Myocyte (in vitro differentiated cells): ENCODE results near the gene FMN1. TPM values are rescaled to one million over a fixed set of nuclear protein-coding genes. Genes with fewer than 3 reads are reported as not detected.

ENCODE experiments used
- DNase-seq: peaks from one replicate; pipeline ENCODE4 v3.0.0-alpha.2; 2012; ENCODE audit warnings: low read depth
- total RNA-seq: library from RNA; depleted of rRNA; stranded (reverse); fragments of >200 nt; gene quantifications from 2 replicates; pipeline ENCODE4 v1.2.3, GENCODE V29; 2014

FMN1 gene
- total RNA-seq, 1 donor from 2014 or later, result 26.6 TPM

DNA sequence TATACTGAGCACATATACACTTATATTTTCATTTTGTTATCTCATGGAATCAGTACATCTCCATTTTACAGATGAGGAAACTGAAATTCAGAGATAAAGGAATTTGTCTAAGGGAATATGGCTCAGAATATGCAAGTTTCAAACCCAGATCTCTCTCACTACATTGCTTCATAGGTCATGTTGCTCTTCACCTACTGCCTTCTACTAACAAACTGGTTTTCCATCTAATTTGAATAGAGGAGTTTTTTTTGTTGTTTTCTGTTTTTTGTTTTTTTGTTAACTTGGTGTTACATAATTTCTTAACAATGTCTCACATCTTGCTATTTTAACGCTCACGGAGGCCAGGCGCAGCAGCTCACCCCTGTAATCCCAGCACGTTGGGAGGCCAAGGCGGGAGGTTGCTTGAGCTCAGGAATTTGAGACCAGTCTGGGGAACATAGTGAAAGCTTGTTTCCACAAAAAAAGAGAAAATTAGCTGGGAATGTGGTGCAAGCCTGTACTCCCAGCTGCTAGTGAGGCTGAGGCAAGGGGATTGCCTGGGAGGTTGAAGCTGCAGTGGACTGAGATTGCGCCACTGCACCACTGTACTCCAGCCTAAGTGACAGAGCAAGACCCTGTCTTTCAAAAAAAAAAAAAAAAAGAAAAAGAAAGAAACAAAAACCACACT is 37.0 kb downstream of the FMN1 start:
- DNase-seq, result no peak

DNA sequence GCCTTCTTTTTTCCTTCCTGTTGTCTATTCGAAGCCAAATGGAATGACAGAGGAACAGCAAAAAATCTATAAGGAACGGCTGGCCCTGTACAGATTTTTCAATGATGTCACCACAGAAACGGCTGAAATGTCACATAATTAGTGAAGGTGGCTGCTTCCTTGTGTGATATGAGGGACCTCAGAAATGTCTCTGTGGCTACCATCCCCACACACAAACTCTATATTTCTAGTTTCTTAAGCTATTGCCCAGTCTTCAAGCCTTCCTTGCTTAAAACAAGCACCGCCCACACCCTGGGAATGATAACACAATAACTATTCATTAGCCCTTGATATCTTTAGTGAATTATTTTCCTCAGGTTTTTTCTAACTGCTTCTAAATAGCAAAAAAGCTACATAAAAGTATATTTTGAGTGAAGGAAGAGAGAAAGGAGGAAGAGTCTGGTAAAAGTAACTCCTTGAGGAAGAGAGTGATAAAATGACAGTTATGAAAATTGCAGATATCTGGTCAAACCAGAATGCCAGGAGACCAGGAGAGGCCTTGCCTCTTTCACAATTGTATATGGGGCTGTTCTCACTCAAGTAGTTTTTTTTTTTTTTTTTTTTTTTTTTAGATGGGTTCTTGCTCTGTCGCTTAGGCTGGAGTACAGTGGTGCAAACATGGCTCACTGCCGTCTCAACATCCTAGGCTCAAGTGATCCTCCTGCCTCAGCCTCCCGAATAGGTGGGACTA is 38.7 kb downstream of the FMN1 start:
- peak; percentile 21 for DNase-seq

DNA sequence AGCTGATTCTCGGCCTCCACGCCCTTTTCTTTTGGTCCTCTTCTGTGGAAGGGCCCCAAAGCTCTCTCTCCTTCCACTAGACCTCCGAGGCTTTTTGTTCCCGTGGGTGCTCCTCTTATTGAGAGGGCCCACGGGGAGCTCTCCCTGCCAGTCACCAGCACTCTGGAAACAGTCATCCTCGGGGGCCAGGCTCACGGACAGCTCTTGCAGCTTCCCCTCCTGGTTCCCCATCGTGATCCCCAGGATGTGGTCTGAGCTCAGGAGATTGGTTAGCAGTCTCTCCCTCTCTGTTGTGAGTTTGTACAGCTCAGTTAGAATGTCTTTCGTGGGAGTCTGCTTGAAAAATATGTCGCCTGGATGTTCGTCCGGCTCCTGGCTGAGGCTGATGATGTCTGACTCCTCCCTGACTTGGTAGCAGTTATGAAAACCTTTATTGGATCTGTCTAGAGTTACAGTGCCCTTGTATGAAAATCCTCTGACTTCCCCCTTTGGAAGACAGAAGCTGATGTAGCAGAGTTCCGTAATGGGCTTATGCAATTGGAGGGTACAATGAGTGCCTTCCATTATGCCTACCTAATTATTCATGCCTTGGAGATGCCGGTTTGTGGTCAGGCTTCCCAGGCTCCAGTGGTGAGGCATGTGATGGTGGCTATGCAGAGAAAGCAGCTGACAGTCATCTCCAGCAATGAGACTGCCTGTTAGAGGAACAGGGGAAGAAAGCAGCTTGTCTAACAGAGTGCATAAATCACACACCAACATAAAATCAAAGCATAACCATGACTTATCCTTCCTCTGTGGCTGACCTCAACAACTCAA is 40.0 kb downstream of the FMN1 start:
- peak; percentile 99 for DNase-seq

DNA sequence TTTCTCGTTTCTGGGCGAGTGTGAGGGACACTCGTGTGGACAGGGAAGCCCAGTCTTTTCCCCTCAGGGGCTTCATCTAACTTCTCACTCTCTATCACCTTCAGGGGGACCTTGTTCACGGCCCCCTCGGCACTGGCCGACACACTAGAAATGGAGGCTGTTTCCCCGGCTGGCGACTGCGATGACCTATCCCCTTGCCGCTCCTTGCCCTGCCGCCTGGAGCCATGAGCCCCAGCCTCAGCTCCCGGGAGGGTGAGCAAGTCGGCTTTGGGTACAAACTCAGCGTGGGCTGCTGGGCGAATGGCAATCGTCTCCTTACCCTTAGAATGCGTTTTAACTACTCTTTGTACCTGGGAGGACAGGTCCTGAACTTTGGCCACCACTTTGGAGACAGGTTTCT is 41.0 kb downstream of the FMN1 start:
- no peak for DNase-seq

DNA sequence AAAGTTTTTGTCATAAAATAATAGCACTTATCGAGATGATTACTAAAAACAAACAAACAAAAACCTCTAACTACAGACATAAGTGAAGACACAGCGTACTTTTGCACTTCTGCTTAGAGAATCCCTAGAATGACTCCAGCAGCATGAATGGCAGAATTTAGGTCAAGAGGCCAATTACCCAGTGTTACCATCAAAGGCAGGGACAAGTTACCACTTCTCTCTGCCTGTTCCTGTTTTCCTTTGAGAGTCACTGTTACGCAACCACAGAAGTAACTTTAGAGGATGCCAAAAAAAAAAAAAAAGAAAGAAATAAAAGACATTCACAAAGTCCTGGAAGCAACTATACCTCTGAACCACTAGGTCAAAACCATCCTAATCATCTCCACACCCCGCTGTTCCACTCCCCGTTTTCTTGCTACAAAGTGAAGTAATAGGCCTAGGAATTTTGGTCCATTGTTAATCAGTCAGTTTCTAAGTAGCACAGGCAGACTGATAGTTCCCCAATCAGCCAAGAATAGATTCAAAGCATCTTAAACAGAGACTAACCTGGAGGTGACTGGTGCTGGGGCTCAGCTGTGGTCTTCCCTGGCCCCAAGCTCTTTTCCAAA is 41.9 kb downstream of the FMN1 start:
- peak; percentile 59 for DNase-seq

DNA sequence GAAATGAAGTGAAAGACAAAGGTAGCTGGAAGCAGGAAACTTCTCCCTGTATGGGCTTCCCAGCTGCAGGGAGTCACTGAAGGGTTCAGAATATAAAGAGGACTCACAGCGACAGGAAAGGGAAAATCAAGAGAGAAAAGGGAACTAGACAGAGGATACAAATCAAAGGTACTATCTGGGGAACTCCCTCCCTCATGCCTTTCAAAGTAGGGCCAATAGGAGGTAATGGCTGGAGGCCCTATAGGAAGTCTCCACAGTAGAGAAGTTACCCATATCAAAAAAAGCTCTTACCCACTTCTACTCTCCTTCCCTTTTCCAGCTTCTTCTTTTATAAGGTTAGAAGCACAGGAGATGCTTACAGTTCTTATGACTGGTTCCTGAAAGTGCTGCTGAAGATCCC is 43.5 kb downstream of the FMN1 start:
- no peak for DNase-seq

DNA sequence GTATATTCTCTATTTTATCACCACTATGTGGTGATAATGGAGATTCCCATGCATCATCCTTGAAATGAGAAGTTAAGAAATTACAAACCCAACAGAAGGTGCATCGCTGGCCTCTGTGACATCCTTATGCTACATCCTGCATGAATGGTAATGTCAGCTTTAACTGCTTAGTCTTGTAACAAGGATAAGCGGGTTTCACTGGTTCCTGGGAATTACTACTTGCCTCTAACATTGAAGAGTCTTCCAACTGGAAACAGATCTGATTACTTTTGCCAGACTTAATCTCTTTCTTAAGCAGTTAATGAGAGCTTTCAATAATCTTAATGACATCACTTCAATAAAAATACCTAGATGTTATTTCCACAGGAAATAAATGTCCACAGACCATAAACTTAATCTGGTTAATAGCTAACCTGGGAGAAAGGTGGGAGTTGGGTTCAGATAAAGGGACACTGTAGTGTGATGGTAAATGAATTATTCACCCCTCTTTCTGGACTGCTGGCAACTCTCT is 44.0 kb downstream of the FMN1 start:
- no peak for DNase-seq

DNA sequence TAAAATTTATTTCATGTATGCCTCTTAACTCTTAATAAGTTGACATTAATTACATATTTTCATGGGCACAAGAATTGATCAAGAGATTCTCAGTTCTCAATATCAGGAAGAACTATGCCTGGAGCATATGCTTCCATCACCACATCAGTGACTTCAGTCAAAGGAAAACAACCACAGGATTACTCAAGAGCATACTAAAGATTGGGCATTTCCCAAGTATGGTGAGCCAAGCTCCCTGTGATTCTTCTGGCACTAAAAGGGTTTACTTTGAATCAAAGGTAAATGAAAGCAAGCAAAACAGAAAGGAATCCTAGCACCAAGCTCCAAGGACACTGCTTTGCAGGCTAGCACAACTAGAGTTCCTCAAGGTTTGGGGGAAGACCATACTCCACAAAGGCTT is 44.6 kb downstream of the FMN1 start:
- no peak for DNase-seq

DNA sequence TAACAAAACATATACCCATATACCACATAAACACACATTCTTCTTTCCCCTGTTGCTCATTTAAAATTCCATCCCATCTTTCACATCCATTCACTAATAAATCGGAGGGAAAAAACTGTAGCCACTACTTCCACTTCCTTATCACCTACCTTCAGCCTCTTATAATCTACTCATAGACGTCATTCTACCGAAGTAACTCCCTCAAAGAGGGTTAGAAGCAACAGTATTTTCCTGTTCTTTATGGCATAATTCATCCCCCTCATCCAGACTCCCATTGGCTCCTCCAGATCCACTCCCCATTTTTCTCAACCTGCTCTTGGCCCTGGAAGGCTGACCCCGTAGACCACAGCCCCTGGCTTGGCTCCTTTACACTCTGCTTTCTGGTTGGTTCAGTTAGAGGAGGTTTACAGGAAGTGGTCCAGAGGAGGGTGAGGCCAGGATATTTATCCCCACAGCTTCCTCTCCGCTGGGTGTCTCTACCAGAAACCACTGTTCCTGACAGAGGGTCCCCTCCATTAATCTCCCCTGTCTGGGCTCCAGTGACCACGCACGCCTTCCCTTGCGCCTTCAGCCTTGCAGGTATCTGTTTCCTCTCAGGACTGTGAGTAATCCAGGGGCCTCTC is 46.3 kb downstream of the FMN1 start:
- no peak for DNase-seq

DNA sequence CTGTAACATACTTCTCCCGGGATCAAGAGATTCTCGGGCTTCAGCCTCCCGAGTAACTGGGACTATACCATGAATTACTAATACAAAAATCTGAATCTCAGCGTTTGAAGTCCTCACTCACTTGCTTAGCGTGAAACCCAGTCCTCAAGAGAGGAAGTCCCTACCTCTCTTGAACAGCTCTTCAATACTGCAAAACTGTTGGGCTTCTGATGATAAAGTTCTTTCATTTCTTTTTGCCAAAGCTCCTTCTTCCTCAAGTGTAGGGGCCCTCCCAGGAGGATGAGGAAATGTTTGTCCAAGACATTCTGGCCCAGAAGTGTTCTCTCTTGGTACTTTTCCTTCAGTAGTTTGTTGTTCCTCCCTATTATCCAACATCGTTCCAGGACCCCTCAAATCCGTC is 48.5 kb downstream of the FMN1 start:
- DNase-seq, result no peak

DNA sequence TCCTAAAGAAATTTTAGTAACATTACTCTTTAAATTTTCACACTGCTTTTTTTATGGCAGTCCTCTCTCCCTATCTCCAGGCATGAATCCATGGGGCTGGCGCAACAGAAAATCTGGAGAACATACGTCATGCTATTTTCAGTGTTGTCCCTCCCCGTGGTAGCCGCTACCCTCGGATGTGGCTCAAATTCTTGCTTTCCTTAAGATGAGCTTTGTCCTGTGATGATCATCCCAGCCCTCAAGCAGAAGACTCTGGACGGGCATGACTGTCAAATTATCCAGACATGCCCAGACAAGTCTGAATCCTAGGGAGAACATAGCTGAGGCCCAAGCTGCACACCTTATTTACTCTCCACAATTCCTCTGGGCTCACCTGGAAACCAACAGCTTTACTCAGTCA is 49.1 kb downstream of the FMN1 start:
- no peak for DNase-seq

DNA sequence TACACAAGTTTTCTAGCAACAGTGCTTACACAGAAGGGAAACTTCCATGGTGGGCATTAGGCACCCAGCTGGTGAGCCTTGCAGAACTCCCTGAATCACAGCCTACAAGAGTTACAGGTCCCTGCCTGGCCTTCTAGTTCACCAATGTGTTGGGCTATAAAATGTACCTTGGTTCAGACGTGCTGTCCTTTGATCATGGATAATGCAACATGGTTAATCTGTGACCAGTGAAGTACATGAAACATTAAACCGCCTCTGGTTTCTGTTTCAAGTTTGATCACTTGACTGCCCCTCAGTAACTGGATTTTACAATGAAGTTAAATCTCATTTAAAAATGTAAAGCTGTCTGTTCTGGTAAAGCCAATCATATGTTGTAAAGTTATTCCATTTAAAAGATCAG is 51.8 kb downstream of the FMN1 start:
- DNase-seq, result no peak

DNA sequence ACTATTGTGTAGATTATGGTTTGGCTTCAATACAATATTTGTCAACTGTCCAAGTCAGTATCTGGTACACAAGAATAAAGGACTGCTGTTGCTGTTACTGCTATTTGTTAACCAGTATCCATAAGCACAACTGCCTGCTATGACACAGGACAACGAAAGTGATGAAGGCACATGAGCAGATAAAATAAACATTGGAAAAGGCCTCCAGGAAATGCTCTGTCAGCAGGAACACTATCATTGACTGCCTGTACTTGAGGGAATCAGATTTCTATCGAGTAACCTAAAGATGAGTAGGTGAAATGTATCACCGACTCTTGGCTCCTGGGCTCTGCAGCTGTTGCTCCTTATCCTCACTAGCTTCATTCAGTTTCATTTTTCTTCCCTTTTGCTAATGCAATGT is 56.5 kb downstream of the FMN1 start:
- DNase-seq, result no peak

DNA sequence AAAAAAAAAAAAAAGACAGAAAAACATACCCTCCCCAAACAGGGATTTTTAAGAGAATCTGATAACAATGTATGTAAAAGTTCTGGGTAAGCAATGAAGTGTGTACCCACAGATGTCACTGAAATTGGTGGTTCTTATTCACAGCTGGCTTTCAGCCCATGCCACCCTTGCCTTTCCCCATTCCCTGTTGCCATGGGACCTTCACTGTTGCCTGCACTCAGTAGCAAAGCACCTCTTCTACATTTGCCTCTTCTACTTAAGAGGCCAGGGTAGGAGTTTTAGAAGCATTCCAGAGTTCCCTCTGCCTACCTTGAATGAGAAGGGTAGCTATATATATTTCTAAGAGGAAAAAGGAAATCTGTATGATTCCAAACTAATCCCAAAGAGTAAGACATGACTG is 57.4 kb downstream of the FMN1 start:
- DNase-seq, result no peak

DNA sequence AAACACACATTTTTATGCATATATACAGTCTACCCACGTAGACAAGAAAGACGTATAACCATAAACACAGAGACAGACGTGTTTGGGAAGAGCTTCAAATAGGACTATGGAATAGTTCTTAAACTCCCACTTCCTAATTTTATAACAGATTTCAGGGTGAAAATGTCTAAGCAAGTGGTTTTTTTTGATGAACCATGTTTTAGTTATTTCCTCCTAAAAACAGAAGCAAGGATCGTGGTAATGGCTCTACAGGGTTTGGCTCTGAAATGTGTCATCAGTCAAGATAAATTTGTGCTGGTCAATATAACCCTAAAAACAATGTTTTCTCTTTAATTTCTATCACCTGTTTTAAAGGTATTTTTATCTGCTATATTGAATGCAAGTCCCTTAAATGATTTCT is 58.2 kb downstream of the FMN1 start:
- DNase-seq, result no peak

DNA sequence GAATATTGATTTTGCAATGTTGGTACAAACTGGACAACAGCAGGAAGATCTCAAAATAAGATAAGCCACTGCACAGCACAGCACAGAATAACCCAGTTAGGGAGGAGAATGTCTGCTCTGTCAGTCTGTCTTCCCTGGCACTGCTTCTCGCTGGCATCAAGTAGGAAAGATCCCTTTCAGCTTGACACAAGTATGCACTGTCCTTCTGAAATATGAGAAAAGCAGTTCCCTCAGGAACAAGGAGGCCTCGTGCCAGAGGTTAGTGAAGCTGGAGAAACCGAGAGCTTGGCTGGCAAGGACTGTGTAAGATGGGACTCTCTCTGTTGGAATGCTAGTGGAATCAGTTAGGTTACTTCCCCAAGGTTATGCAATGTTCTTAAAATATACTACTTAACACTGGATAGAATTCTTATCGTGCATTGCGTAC is 59.1 kb downstream of the FMN1 start:
- peak; percentile 88 for DNase-seq

DNA sequence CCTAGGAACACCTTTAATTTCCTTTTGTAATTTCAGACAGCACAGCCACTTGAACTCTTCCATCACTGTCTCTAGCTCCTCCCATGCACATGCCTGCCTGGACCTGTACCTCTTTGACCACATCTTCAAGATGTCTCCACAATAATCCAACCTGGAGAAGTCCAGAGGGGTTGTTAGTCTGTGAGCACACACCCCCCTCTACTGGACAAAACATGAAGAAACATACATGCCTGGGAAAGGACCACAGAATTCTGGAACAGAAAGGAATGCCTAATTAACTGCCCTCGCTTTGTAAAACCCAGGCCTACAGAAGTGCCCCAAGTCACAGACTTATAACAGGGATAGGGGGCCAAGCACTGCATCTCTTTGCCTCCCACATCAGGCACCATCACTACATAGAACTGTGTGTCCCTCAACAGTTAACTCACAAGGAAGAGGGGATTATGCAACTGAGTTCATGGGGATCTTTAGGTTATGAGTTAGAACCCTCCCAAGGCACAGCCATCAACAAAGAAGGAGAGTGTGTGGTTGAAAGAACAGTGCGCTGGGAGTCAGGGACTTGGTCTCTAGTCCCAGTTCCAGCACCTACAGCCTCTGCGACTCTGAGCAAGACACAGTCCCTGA is 61.7 kb downstream of the FMN1 start:
- peak; percentile 88 for DNase-seq

DNA sequence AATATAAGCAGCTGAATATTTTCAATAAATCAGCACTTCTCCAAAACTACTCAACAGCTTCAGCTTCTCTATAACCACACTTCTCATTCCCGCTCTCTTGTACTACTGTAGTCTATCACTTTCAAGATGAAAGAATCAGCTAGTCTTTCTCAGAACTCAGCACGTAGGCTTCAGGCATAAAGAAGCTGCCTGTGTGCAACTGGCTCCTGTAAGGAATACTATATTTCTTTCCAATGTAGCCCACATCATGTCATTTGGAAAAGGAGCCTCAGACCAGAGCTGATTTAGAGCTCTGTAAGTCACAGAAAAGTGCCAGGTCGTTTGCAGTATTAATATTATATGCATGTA is 62.3 kb downstream of the FMN1 start:
- no peak for DNase-seq

DNA sequence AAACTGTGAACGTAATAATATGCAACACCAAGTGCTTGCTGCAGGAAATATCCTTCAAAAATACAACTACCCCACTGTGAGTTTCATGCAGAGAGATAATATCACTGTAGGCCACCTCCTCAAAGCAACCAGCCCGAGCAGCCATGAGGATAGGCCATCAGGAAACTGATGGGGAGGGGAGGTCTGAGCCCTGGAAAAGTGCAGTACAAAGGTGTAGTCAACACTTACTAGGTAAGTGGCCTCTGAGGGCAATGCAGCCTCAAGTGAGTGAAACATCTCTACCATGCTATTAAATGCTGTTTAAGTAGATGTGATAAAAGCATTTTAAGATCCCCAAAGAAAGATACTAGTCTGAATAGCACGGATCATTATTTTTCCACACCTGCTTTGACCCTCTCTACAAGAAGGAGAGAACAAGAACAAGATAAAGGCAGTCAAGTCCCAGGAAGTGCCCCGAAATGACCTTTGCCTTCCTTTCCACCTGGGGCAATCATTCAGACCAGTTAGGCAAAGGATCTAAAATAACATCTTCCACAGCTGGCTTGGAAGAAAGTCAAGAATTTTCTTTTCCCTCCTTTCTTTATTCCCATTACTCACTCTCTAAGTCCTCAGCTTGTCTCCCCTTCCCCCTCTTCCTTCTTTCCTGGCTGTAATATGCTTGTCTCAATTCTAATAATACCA is 62.8 kb downstream of the FMN1 start:
- DNase-seq, result peak; percentile 97
